Suprapubic skin (tissue), 4 donors: ENCODE measurements around the gene KIAA1217.

Experiments
- CTCF ChIP-seq, 2 donors: fragments of 200-600 bp in 1 of 2; fragments of 450-650 bp in 1 of 2; sonication (generic) in 1 of 2; IDR thresholded peaks; one replicate each; pipeline ENCODE4 v1.5.1; 2016 to 2019; ENCODE audit warnings: antibody characterized with exemption in 2 of 2, mild to moderate bottlenecking in 1 of 2, moderate library complexity in 1 of 2
- EP300 ChIP-seq: sonication (generic); formaldehyde crosslinking; IDR thresholded peaks from one replicate; pipeline ENCODE4 v1.6.1; 2017; ENCODE audit warnings: antibody characterized with exemption
- POLR2A ChIP-seq, 2 donors: fragments of 450-650 bp; IDR thresholded peaks; one replicate each; pipeline ENCODE4 v1.6.1; 2017; ENCODE audit warnings: antibody characterized with exemption in 2 of 2, mild to moderate bottlenecking in 2 of 2, moderate library complexity in 2 of 2
- POLR2AphosphoS5 ChIP-seq, 3 donors: sonication (generic); formaldehyde crosslinking; IDR thresholded peaks; one replicate each; pipeline ENCODE4 v1.6.1; 2017; ENCODE audit warnings: antibody characterized with exemption in 3 of 3

- TF ChIP-seq CTCF (IDR thresholded peaks at IDR 0.05): no peak
- no peak for TF ChIP-seq POLR2AphosphoS5 (IDR thresholded peaks at IDR 0.05)
- TF ChIP-seq EP300: no peak
- TF ChIP-seq POLR2A (IDR thresholded peaks at IDR 0.05): no peak
Measured at GRCh38 chr10:24219963-24220362, 11.0 kb downstream of the KIAA1217 start.
